ENCODE measurements around the gene GPR55.

The GPR55 gene

GRCh38 chr2:230872151-230872967, 52.7 kb downstream of the GPR55 start:
- DNase-seq (ENCODE audit: low read depth), result no peak
- TF ChIP-seq CTCF (conservative IDR thresholded peaks at IDR 0.05; ENCODE audit: low read length), result no peak
- H3K4me3 ChIP-seq (ENCODE audit: low read length), result no peak overlapping the region

DNA sequence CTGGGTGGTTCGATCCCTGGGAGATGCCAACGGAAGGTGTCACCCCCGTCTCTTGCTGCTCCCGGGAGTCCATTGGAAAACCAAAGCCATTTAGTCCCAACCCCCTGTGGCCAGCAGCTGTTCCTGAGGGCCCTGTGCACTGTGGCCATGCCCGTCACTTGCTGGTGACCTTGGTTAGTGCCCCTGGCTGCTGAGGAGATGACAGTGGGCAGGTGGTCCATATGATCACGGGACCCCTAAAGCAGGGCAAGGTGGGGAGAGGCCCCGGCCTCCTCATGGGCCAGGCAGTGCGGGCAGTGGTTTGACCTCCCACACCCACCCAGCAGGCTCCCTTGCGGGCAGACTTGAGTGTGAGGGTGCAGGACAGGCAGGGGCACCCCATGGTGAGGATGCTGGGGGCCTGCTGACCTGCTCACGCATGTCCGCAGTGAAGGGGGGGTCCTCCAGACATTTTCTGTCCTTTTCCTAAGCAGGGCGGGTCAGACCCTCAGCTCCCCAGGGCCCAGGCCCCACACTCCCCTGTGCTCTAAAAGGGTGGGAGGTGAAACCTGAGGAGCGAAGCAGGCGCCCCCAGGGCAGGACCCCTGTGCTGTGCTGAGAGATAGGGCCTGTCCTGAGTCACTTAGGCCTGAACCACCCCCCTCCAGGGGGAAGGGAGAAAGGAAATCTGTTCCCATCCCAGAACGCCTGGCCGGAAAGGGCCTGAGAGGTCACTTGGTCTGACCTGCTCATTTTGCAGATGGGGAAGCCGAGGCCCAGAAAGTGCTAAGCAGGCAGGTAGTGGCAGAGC, 53.5 kb downstream of the GPR55 start:
- no peak for TF ChIP-seq CTCF (conservative IDR thresholded peaks at IDR 0.05; ENCODE audit: low read length)
- no peak for DNase-seq (ENCODE audit: low read depth)
- no peak overlapping the region for H3K4me3 ChIP-seq (ENCODE audit: low read length)

GRCh38 chr2:230870544-230871360, 54.3 kb downstream of the GPR55 start:
- TF ChIP-seq CTCF (conservative IDR thresholded peaks at IDR 0.05; ENCODE audit: low read length), result no peak
- no peak overlapping the region for H3K4me3 ChIP-seq (ENCODE audit: low read length)
- DNase-seq (ENCODE audit: low read depth), result no peak

DNA sequence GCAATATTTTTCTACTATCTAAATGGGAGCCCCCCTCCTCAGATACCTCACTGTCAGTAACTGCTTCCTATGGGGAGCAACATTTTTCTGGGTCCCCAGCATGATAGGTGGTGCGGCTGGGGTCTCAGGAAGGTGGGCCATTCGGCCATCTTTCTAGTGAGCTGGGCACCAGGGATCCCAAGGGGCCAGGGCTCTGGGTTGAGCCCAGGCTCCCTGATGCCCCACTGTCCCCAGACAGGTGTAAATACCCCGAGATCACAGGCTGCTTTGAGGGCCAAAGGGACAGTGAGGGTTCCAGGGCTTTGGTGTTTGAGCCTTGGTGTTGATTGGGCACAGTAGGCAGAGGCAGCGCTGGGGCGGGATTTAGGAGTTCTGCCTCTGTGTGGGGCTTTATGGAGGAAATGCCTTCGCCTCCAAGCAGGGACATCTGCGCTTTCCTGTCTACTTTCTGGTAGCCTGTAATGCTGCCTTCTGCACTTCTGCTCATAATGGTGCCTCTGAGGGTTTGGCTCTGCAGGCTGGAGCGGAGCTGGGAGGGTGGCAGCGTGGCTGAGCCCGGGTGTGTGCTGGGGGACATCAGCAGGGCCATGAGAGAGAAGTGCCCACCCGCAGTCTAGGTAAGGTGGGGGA, 55.0 kb downstream of the GPR55 start:
- no peak for TF ChIP-seq CTCF (conservative IDR thresholded peaks at IDR 0.05; ENCODE audit: low read length)
- H3K4me3 ChIP-seq (ENCODE audit: low read length), result no peak overlapping the region
- no peak for DNase-seq (ENCODE audit: low read depth)

- no peak overlapping the region for H3K4me3 ChIP-seq (ENCODE audit: low read length)
- no peak for DNase-seq (ENCODE audit: low read depth)
Observed at GRCh38 chr2:230868947-230869913, 55.8 kb downstream of the GPR55 start.

More at GRCh38 chr2:230868947-230869913, 55.8 kb downstream of the GPR55 start:
- no peak for TF ChIP-seq CTCF (conservative IDR thresholded peaks at IDR 0.05; ENCODE audit: low read length)
